Kidney epithelial cell (primary cell): Measurements from ENCODE around the gene DIABLO. TPM values are rescaled to one million over a fixed set of nuclear protein-coding genes. Genes with fewer than 3 reads are reported as not detected.

Source experiments
- DNase-seq: peaks from one replicate; pipeline ENCODE4 v3.0.0-alpha.2; 2010; ENCODE audit warnings: low read depth
- H3K27me3 ChIP-seq: 2 replicates; pipeline ENCODE4 v1.6.0; 2011; ENCODE audit warnings: low read length; ENCODE audit not compliant: control insufficient read depth, insufficient read depth
- H3K36me3 ChIP-seq: 2 replicates; pipeline ENCODE4 v1.5.1; 2011; ENCODE audit warnings: low read length; ENCODE audit not compliant: control insufficient read depth, insufficient read depth
- H3K4me3 ChIP-seq: 2 replicates; pipeline ENCODE4 v1.5.1; 2011; ENCODE audit warnings: low read depth, mild to moderate bottlenecking, control low read depth, low read length
- CTCF ChIP-seq: IDR thresholded peaks from 2 replicates; pipeline ENCODE4 v1.5.1; 2011; ENCODE audit warnings: mild to moderate bottlenecking, moderate library complexity, low read length, control low read depth, inconsistent platforms; ENCODE audit not compliant: insufficient read depth, poor library complexity, severe bottlenecking
- total RNA-seq: library from RNA; depleted of rRNA; stranded (reverse); fragments of >200 nt; gene quantifications from 2 replicates; pipeline ENCODE4 v1.2.3, GENCODE V29; 2015

The DIABLO gene
- total RNA-seq, 1 donor from 2014 or later, result 100 TPM

GRCh38 chr12:122201381-122201780, 24.5 kb downstream of the DIABLO start:
- TF ChIP-seq CTCF, result no peak
- no peak for DNase-seq

GRCh38 chr12:122200541-122201175, 25.2 kb downstream of the DIABLO start:
- TF ChIP-seq CTCF, result peak; percentile 9
- H3K36me3 ChIP-seq, result no peaks in the 10 kb centered on the region
- no peak for DNase-seq
- H3K4me3 ChIP-seq, result no peak overlapping the region
- peaks cover 20% of the 10 kb centered on the region for H3K27me3 ChIP-seq

More at GRCh38 chr12:122201381-122201780, 24.5 kb downstream of the DIABLO start:
- Histone ChIP-seq H3K27me3 (peaks cover 27% of the 10 kb centered on the region), H3K4me3 (no peak overlapping the region), H3K36me3 (no peaks in the 10 kb centered on the region)

- TF ChIP-seq CTCF, result no peak
- Histone ChIP-seq H3K4me3 (no peak overlapping the region), H3K27me3 (peaks cover 11% of the 10 kb centered on the region)
Measured at GRCh38 chr12:122199484-122200355, 26.1 kb downstream of the DIABLO start.

GRCh38 chr12:122197612-122197966, 28.3 kb downstream of the DIABLO start:
- TF ChIP-seq CTCF, result no peak
- H3K36me3 ChIP-seq, result no peaks in the 10 kb centered on the region
- DNase-seq, result no peak

More at GRCh38 chr12:122199484-122200355, 26.1 kb downstream of the DIABLO start:
- no peak for DNase-seq
- H3K36me3 ChIP-seq, result no peaks in the 10 kb centered on the region

GRCh38 chr12:122195405-122195804, 30.4 kb downstream of the DIABLO start:
- DNase-seq, result no peak
- no peak for TF ChIP-seq CTCF
- Histone ChIP-seq H3K36me3 (no peaks in the 10 kb centered on the region), H3K4me3 (no peak overlapping the region), H3K27me3 (no peaks in the 10 kb centered on the region)

More at GRCh38 chr12:122197612-122197966, 28.3 kb downstream of the DIABLO start:
- Histone ChIP-seq H3K27me3 (no peaks in the 10 kb centered on the region), H3K4me3 (no peak overlapping the region)
